Activated T-helper 2 cell treated with anti-CD3 and anti-CD28 coated beads, Interferon-gamma antibody, Interleukin-2, Interleukin-4, amounts not matched to agents 10 μg/mL and 5 μg/mL and 100 μg/mL, durations not matched to agents 14 hours and 24 hours and 36 hours (primary cell): ENCODE data around the gene UTP14A. TPM values are rescaled to one million over a fixed set of nuclear protein-coding genes. Genes with fewer than 3 reads are reported as not detected.

Source experiments
- total RNA-seq: library from RNA; stranded (reverse); gene quantifications from 2 replicates; pipeline ENCODE4 v1.2.3, GENCODE V29; 2022

UTP14A gene
- total RNA-seq, 1 donor from 2014 or later: 49.9 TPM

Other genes starting within 250 kb of the UTP14A start
- 0.11 and 0.16 TPM in 2 replicates for gene XPNPEP2, start 167.2 kb upstream of the UTP14A start, total RNA-seq
- 89.8 and 102 TPM in 2 replicates for gene SASH3, start 126.2 kb upstream of the UTP14A start, total RNA-seq
- 13.0 and 13.9 TPM in 2 replicates for gene ZDHHC9, start 62.3 kb upstream of the UTP14A start, total RNA-seq
- gene BCORL1, start 76.5 kb downstream of the UTP14A start, total RNA-seq: 14.9 and 16.2 TPM in 2 replicates
- gene ELF4, start 204.3 kb downstream of the UTP14A start, total RNA-seq: 31.8 and 33.6 TPM in 2 replicates